HG02840 (cell line): Measurements from ENCODE around the gene PRRX2.

ENCODE experiments used
- ATAC-seq: cut with Tn5 transposase; IDR thresholded peaks from one replicate; pipeline ENCODE4 v1.9.1; 2021; ENCODE audit warnings: mild to moderate bottlenecking, moderate library complexity, moderate number of reproducible peaks; ENCODE audit not compliant: unreplicated experiment, low FRiP score

Gene PRRX2

GRCh38 chr9:129665389-129665775 is at the start of gene PRRX2:
Gene PRRX2 (plus strand): TSS chr9:129665647. CDS start chr9:129665868, 221 bp downstream.
- ATAC-seq: no peak

DNA sequence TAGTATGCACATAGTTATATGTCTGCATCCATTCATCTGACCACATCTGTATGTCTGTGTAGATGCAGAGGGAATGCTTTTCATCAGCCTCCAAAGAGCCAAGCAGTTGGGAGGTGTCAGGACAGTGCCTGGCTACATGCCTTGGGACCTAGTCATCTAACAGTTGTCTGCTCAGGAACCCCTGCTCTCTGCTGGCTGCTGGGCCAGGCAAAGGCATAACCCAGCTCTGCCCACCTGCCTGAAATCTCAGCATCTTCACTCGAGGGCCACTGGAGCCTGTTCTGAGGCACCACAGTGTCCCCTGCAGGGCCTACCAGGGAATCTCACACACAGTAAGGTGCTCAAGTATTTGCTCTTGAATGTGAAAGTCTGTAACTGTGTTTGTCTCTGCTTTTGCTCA is 48.3 kb upstream of the PRRX2 start:
- ATAC-seq: no peak

DNA sequence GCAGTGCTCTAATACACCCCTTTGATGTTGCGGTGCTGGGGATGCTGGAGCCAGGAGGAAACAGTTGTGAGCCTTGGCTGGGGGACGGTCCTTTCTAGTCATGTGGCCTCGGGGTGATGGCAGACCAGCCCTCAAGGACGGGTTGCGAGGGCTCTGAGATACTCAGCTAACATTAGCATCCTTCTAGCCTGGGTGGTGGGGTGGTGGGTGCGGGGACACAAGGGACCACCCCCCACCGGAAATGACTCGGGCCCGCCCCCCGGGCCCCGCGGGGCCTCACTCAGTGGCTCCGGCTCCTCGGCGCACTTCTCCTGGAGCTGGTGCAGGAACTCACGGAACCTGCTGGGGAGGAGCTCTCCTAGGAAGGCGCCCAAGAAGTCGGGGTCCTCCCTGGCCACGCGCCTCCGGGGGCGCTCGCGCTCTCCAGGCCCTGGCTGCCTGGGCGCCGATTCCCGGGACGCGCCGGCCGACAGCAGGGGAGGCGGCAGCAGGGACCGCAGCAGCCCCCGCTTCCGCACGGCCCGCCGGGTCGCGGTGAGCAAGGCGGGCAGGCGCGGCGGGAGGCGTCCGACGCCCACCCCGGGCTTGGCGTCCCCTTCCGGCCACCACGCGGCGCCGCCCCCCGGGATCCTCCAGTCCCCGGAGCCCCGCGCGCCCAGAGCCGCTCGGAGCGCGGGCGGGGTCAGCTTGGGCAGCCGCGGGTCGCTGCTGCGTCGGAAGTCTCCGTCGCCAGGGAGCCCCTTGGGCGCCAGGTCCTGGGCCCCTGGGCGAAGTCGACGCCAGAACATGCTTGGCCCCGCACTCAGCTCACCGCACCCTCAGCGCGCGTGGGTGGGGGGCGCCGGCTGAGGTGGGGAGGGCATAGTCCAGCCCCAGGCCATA is 45.4 kb upstream of the PRRX2 start:
- no peak for ATAC-seq

DNA sequence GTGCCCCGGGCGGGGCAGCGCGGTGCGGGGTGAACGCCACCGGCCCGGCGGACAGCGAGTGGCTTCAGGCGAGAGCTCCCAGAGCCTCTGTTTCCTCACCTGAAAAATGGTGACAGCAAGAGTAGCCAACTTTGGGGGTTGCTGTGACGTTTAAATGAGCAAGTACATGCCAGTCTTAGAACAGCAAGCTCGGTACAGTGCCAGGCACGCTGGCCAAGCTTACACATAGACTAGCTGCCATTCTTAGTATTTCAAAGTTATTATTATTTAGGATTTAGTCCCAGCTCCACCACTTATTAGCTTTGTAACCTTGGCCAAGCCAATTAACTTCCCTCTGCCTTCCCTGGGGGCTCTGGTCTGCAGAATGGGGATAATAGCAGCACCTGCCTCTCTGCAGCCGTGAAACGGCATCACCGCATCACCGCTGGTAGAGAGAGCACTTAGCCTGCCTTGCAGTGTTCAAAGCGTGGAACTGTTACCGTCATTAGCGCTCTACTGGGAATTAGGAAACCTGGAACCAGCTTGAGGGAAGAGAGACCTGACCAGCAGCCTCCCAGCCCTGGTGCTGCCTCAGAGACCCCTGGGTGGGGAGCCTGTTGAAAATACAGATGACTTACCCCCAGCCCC is 44.7 kb upstream of the PRRX2 start, which contains the start of gene C9orf50:
Gene C9orf50, minus strand, starts transcription at position 433 of the 627 bp plus-strand sequence. CDS start 527 bp downstream, outside the sequence.
- no peak for ATAC-seq

DNA sequence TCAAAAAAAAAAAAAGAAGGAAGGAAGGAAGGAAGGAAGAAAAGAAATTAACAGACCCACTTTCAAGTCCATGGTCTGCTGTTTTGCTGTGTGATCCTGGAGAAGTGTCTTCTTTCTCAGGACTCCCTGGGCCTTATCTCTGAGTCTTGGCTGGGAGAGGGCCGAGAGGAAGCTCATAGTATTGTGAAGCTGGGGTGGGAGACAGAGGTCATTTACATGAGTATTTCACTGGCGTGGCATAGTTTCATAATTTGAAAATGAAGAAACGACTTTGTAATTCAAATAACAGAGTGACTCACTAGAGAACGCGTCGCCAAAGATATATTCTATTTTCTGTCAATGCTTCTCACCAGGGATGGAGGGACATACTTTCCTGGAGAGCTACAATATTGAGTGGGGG is 42.1 kb upstream of the PRRX2 start:
- ATAC-seq: no peak

- no peak for ATAC-seq
Observed at GRCh38 chr9:129624168-129624759, 41.2 kb upstream of the PRRX2 start.

GRCh38 chr9:129624947-129625346 is 40.5 kb upstream of the PRRX2 start:
- no peak for ATAC-seq

- peak; percentile 86 for ATAC-seq
Observed at GRCh38 chr9:129626079-129626624, 39.3 kb upstream of the PRRX2 start, which contains the start of gene NTMT1. Gene NTMT1 (plus strand): TSS chr9:129626163. CDS start chr9:129632704, 6,541 bp downstream.

- peak; percentile 13 for ATAC-seq
Observed at GRCh38 chr9:129626625-129627284, 38.7 kb upstream of the PRRX2 start.

DNA sequence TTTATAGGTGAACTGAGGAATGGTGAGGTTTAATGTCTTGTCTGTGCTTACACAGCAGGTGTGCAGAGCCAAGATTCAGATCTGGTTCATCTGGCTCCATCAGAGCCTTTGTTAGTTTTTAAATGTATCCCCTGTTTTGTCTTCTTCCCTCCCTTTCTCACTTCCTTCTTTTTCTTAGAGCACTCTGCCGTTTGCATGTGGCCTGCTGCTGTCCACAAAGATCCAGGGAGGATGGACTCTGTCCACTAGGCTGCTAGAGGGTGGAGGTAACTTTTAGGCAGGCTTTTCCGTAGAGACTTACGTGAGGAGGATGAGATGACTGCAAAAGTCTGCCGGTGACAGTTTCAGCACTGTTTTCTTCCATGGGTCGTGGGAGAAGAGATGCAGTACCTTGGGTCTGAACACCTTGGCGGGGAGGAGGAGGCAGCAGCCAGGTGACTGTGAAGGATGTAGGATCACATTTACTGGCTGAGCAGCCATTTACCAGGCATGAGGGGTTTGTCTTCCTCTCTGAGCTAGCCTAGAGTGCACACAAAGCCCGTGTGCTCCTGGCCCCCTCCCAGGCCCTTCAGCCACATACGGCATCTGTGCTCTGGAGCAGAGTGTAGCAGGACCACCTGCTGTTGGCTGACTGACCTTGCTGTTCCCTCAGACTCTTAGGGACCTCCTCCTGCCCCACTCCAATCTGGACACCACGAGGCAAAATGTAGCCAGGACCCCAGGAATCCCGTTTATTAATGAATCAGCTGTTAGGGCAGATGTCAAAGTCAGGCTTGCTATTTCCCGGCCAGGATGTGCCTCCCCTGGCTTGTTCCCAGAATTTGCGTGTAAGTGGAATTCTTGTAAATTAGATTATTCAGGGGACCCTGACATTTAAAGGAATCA is 37.6 kb upstream of the PRRX2 start:
- ATAC-seq: no peak

GRCh38 chr9:129628709-129629108 is 36.7 kb upstream of the PRRX2 start:
- ATAC-seq: no peak

DNA sequence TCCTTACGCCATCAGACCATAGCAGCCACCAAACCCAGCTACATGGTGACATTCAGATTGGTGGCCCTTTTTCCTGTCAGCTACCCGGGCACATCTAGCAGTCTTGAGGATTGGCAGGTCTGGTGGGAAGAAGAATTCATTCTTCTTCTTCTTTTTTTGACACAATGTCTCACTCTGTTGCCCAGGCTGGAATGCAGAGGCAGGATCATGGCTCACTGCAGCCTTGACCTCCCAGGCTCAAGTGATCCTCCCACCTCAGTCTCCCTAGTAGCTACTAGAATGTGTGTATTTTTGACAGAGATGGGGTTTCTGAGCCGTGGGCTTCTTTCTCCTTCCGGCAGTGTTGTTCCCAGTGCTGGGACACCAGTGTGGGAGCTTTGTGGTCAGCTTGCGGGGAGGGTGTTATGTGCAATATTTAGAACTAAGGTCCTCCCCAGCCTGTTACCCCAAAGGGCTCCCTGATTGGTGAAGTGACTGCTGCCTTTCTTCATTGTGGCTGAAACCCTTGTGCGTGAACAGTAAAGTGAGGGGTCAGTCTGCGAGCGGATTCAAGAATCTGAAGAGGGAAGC is 36.1 kb upstream of the PRRX2 start:
- ATAC-seq: no peak

- no peak for ATAC-seq
Observed at GRCh38 chr9:129630967-129631673, 34.3 kb upstream of the PRRX2 start.

DNA sequence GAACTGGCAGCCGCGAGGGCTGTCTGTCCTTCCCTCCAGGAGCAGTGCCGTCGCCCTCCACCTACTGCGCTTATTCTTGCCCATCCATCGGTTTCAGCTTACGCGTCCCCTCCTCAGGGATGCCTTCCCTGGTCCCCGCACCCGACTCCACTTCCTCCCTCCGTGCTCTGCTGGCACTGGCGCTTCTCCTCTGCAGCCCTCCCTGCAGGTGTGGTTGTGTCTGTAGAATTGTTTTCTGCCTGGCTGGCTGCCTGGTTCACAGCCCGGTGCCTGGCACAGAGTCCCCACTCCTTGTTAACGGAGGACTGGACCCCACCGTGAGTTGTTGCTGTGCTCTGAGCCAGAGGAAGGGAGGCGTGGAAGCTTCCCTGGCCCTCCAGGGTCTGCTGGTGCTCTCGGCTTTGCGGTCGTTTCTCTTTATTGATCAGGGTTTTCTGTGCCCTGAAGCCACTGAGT is 33.7 kb upstream of the PRRX2 start:
- no peak for ATAC-seq

- ATAC-seq: no peak
Observed at GRCh38 chr9:129632460-129632859, 33.0 kb upstream of the PRRX2 start.

DNA sequence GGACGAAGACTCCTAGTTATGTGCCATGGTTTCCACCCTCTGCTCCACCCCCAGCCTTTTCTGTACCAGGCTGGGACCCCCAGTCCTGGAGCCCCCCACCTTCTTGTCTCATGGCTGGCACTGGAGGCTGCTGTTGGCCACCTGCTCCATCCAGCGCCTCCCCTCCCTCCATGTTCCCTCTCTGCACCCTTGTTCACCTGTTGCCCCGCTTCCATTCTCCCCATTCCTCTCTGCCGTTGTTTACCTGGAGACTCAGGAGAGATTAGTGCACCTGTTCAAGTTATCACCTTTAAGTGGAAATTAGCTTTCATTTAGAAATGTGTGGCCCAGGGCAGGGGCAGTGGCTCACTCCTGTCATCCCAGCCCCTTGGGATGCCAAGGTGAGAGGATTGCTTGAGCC is 32.2 kb upstream of the PRRX2 start:
- ATAC-seq: no peak

DNA sequence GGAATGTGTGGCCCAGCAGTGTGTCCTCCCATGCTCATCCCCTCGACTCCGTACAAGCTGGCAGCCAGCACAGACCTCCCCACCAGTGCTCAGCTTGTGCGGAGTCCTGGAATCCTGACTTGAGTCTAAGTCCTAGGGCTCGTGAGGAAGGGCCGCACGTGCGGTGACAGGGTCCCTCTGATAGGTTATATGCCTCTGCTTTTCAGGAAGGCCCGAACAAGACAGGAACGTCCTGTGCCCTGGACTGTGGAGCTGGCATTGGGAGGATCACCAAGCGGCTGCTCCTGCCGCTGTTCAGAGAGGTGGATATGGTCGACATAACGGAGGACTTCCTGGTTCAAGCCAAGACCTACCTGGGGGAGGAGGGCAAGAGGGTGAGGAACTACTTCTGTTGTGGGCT is 31.6 kb upstream of the PRRX2 start:
- no peak for ATAC-seq
